Spleen (tissue), 10 donors: ENCODE results near the gene NDUFA13. TPM values are rescaled to one million over a fixed set of nuclear protein-coding genes. Genes with fewer than 3 reads are reported as not detected.

Source experiments
- polyA plus RNA-seq, 3 donors: library from polyadenylated mRNA; stranded (reverse); fragments of 200-250 nt; gene quantifications; one replicate each; pipeline ENCODE4 v1.2.1, GENCODE V29; 2013
- total RNA-seq, 7 donors: library from RNA; depleted of rRNA in 3 of 7; stranded (reverse); fragments of >200 nt in 3 of 7; fragmentation: NEBNext Ultra II Directional in 4 of 7; extraction: Animal tissue kit (Norgen Biotek cat#: 25700) in 4 of 7; gene quantifications; one replicate each; pipeline versions ENCODE4 v1.1.0 to v1.2.1, GENCODE V29; 2016 to 2021
- donor health status: healthy with polysubstance abuse.
- donor health status: DM: no; HTN: no; CAD: no; lungs with moderate emphysema.
- donor health status: DM: no; HTN: no; CAD: no.
- donor health status: Bipolar disorder and iron deficiency.
- donor health status: healthy.
- donor health status: DM: no; HTN: no; CAD: no.
- donor health status: DM: yes; HTN: yes; CAD: no.

The NDUFA13 gene
- total and polyA plus RNA-seq, 10 donors = 24.0 to 224 (median 197) TPM

Other genes starting within 250 kb of the NDUFA13 start
- gene TM6SF2, start 242.9 kb upstream of the NDUFA13 start, total RNA-seq = 1 to 10 TPM in 1 of 7 donors, under 1 TPM in 3, not detected in 3; 0.32 to 1.0 (median 0.58) TPM
- gene TM6SF2, start 242.9 kb upstream of the NDUFA13 start, polyA plus RNA-seq = under 1 TPM; 0.15 to 0.23 (median 0.22) TPM
- 10 to 100 TPM; 48.0 to 63.1 (median 52.8) TPM for gene SUGP1, start 195.7 kb upstream of the NDUFA13 start, total RNA-seq
- gene SUGP1, start 195.7 kb upstream of the NDUFA13 start, polyA plus RNA-seq = 10 to 100 TPM; 29.3 to 53.2 (median 46.9) TPM
- gene MAU2, start 195.4 kb upstream of the NDUFA13 start, total RNA-seq = 100 to 1,000 TPM in 4 of 7 donors, 10 to 100 TPM in 3; 77.5 to 133 (median 103) TPM
- gene MAU2, start 195.4 kb upstream of the NDUFA13 start, polyA plus RNA-seq = 10 to 100 TPM; 12.0 to 29.8 (median 17.7) TPM
- 100 to 1,000 TPM in 3 of 7 donors, 10 to 100 TPM in 4; 54.0 to 122 (median 94.2) TPM for gene GATAD2A, start 110.5 kb upstream of the NDUFA13 start, total RNA-seq
- gene GATAD2A, start 110.5 kb upstream of the NDUFA13 start, polyA plus RNA-seq = 10 to 100 TPM; 11.6 to 25.5 (median 12.6) TPM
- 1 to 10 TPM; 2.3 to 5.6 (median 3.7) TPM for gene TSSK6, start 677 bp upstream of the NDUFA13 start, total RNA-seq
- gene TSSK6, start 677 bp upstream of the NDUFA13 start, polyA plus RNA-seq = 1 to 10 TPM; 1.7 to 3.3 (median 2.4) TPM
- 1 to 10 TPM; 1.3 to 4.8 (median 3.2) TPM for gene YJEFN3, start 12.7 kb downstream of the NDUFA13 start, total RNA-seq
- 10 to 100 TPM; 10.4 to 22.7 (median 13.0) TPM for gene YJEFN3, start 12.7 kb downstream of the NDUFA13 start, polyA plus RNA-seq
- gene CILP2, start 22.0 kb downstream of the NDUFA13 start, total RNA-seq = 1 to 10 TPM in 1 of 7 donors, under 1 TPM in 5, not detected in 1; 0.36 to 1.3 (median 0.61) TPM
- gene CILP2, start 22.0 kb downstream of the NDUFA13 start, polyA plus RNA-seq = under 1 TPM; 0.15 to 0.38 (median 0.35) TPM
- gene PBX4, start 102.5 kb downstream of the NDUFA13 start, total RNA-seq = 10 to 100 TPM in 2 of 7 donors, 1 to 10 TPM in 5; 5.3 to 12.5 (median 9.3) TPM
- 10 to 100 TPM in 2 of 3 donors, 1 to 10 TPM in 1; 4.4 to 17.8 (median 15.0) TPM for gene PBX4, start 102.5 kb downstream of the NDUFA13 start, polyA plus RNA-seq
- gene LPAR2, start 112.0 kb downstream of the NDUFA13 start, total RNA-seq = 10 to 100 TPM; 23.7 to 62.8 (median 41.1) TPM
- 10 to 100 TPM; 12.4 to 44.1 (median 41.9) TPM for gene LPAR2, start 112.0 kb downstream of the NDUFA13 start, polyA plus RNA-seq
- 100 to 1,000 TPM in 2 of 7 donors, 10 to 100 TPM in 5; 59.9 to 141 (median 96.9) TPM for gene GMIP, start 127.4 kb downstream of the NDUFA13 start, total RNA-seq
- 10 to 100 TPM; 26.7 to 60.5 (median 31.9) TPM for gene GMIP, start 127.4 kb downstream of the NDUFA13 start, polyA plus RNA-seq
- 100 to 1,000 TPM in 5 of 7 donors, 10 to 100 TPM in 2; 88.4 to 301 (median 113) TPM for gene ATP13A1, start 147.5 kb downstream of the NDUFA13 start, total RNA-seq
- gene ATP13A1, start 147.5 kb downstream of the NDUFA13 start, polyA plus RNA-seq = 10 to 100 TPM; 39.7 to 95.3 (median 91.6) TPM
- 10 to 100 TPM; 29.6 to 58.3 (median 41.1) TPM for gene ZNF101, start 152.6 kb downstream of the NDUFA13 start, total RNA-seq
- gene ZNF101, start 152.6 kb downstream of the NDUFA13 start, polyA plus RNA-seq = 10 to 100 TPM; 29.8 to 51.9 (median 46.3) TPM
- gene ZNF14, start 216.9 kb downstream of the NDUFA13 start, total RNA-seq = 10 to 100 TPM in 5 of 7 donors, 1 to 10 TPM in 2; 8.0 to 17.1 (median 11.5) TPM
- gene ZNF14, start 216.9 kb downstream of the NDUFA13 start, polyA plus RNA-seq = 1 to 10 TPM; 5.2 to 7.6 (median 6.2) TPM